GM08714 (cell line): ENCODE data around the gene ZNF442.
"Not testable (repeated sequence)": the region's sequence is repeated elsewhere in the genome, so short reads cannot be mapped to it uniquely, and the experiment has no call there.

ENCODE experiments used
- H3K4me3 ChIP-seq: fragments of 200-500 bp; sonication (Bioruptor generic); 2 replicates; pipeline ENCODE4 v1.5.1; 2014; ENCODE audit warnings: mild to moderate bottlenecking, low read length, inconsistent platforms
- ZNF274 ChIP-seq: IDR thresholded peaks from 2 replicates; pipeline ENCODE4 v1.6.1; 2012; ENCODE audit warnings: mild to moderate bottlenecking, low read depth, low read length

ZNF442 gene

DNA sequence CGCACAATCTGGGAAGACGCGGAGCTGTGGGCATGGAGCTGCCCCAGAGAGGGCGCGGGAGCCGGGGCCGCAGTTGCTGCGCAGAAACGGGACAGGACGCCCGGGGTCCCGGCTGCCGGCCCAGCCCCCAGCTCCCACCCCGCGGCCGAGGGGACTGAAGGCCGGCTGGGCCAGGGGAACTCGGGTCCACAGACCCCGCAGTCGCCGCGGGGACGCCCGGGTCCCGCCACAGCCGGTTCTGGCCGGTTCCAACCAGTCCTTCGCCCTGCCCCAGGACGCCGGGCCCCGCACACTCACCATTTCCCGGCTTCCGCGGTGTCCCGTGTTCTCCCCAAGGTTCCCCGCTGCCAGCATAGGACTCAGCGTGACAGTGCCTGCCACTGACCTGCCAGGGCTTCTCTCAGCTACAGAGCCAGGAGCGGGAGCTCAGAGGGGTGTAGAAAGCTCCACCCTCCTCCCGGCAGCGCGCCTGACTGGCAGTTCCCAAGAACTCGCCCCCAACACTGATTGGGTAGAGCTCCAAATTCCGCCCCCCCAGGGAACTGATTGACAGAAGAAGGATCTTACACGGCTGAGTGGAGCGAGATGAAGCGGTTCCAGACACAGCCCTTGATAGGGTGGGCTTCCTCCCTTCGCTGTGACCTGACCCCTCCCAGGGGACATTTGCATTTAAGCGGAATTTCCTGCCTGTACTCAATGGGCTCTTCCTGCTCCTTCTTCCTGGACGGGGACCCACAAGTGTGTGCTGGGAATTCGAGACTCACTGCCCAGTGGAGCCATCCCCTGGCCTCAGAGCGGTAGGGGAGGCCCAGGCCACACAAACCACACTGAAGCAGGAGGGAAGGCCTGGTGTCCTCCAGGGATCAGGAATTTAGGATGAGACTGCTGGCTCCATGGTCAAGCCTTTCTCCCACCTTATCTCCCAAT lies at the start of gene ZNF442:
ZNF442 (minus strand) TSS at position 448 of the 927 bp plus-strand sequence. CDS start 2,052 bp downstream, outside the sequence.
- no peak for TF ChIP-seq ZNF274
- H3K4me3 ChIP-seq, result peak within 1 kb of the TSS; percentile 65

DNA sequence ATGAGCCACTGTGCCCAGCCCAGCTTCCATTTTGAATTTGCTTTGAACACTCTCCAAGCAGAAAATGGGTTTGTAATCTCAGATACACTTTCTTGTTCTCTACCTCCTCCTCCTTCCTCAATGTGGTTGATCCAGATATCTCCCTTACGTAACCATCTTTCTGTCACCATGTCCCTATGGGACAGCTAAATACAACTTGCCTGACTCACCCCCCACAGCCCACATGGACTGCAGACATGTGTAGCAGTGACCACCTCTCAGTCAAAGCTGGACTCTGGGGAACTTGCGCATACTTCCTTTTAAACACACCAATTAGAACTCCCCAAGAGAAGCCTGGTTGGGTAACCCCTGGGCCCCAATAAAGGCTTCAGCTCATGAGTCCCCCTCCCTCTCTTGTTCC lies 46.4 kb upstream of the ZNF442 start:
- no peak for TF ChIP-seq ZNF274
- no peak overlapping the region for H3K4me3 ChIP-seq

DNA sequence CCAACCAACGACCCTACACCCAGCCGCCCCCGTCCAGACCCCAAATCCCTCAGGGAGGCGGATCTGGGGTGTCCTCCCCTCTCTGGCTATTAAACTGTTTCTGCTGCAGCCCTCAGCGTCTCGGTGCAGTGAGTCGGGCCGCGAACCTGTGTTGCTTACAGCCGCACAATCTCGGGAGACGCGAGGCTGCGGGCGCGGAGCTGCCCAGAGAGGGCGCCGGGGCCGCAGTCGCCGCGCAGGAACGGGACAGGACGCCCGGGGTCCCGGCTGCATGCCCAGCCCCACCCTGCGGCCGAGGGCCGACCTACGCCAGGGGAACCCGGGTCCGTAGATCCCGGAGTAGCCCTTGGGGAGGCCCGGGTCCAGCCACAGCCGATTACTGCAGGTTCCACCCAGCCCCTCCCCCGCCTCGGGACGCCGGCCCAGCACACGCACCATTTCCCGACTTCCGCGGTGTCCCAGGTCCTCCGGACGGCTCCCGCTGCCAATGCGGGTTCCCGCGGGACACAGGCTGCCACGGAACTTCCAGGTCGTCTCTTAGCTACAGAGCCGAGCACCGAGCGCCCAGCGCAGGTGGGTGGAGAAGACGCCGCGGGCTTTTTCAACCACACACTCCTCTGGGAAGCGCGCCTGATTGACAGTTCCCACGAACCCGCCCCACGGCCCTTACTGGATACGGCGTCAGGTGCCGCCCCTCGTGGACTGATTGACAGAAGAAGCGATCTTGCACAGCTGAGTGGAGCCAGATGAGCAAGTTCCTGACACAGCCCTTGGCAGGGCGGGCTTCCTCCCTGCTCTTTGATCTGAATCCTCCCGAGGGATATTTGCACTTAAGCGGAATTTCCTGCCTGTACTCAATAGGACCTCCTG lies 35.4 kb upstream of the ZNF442 start, which contains the start of gene ZNF799:
ZNF799 (minus strand) TSS at position 639 of the 870 bp plus-strand sequence; CDS start at position 438, 201 bp downstream.
- no peak for TF ChIP-seq ZNF274

DNA sequence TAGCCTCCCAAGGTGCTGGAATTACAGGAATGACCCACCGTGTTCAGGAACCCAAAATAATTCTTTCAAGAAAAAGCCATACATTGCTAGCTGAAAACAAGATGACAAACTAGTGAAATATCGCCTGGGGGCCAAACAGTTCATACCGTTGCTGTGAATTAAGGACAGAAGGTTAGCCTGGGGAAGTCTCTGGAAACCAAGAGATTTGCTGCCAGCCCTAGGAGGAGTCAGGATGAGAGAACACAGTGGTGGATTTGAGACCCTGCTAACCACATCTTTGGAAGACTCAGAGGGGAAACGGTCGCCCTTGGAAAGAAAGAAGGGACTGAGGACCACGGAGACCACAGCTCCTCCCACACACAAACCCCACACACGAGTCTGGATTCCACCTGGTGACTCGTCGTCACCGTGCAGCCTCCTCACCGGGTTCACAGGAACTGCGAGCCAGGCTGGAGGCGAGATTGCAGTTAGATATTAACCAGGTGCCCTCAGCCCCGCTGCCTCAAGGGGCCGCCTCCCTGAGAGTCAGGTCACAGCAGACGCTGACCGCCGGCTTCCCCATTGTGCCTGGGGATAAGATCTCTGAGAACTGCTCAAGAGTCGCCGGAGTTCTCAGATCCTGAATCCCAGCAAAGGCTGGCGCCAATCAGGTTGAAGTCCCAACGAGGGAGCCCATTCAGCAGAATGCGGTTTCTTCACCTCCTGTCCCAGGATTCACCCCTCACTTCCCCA lies 34.6 kb upstream of the ZNF442 start:
- H3K4me3 ChIP-seq, result peak overlapping the region; percentile 93

More for the DNA sequence above, 35.4 kb upstream of the ZNF442 start, which contains the start of gene ZNF799:
- peak within 1 kb of the TSS; percentile 93 for H3K4me3 ChIP-seq

DNA sequence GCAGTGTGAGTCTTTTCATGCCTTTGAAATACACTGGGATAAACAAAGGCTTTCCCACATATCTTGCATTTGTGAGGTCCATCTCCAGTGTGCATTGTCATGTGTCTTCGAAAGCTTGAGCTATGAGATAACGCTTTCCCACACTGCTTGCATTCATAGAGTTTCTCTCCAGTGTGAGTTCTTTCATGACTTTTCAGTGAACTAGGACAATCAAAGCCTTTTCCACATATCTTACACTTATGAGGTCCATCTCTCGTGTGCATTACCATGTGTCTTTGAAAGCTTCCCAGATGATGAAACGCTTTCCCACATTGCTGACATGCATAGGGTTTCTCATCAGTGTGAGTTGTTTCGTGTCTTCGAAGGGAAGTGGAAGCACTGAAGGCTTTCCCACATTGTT lies 25.7 kb upstream of the ZNF442 start:
- not testable (repeated sequence) for H3K4me3 ChIP-seq
- peak; percentile 18; the same call in 1 of the 2 replicates for TF ChIP-seq ZNF274

DNA sequence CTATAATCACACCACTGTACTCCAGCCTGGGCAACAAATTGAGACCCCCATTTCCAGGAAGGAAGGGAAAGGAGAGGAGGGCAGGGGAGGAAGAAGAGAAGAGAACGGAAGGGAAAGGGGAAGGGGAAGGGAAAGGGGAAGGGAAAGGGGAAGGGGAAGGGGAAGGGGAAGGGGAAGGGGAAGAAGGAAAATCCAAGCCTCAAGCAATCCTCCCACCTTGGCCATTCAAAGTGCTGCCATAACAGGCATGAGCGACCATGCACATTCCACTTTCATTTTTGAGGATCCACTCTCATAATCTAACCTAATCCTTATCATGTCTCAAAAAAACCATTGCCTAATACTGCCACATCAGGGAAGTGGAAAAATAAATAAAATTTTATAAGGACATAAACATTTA lies 20.9 kb upstream of the ZNF442 start:
- H3K4me3 ChIP-seq, result not testable (repeated sequence)

DNA sequence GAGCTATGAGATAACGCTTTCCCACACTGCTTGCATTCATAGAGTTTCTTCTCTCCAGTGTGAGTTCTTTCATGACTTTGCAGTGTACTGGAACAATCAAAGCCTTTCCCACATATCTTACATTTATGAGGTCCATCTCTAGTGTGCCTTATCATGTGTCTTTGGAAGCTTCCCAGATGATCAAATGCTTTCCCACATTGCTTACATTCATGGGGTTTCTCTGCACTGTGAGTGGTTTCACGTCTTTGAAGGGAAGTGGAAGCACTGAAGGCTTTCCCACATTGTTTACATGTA lies 14.9 kb upstream of the ZNF442 start:
- no peak overlapping the region for H3K4me3 ChIP-seq
- no peak for TF ChIP-seq ZNF274

DNA sequence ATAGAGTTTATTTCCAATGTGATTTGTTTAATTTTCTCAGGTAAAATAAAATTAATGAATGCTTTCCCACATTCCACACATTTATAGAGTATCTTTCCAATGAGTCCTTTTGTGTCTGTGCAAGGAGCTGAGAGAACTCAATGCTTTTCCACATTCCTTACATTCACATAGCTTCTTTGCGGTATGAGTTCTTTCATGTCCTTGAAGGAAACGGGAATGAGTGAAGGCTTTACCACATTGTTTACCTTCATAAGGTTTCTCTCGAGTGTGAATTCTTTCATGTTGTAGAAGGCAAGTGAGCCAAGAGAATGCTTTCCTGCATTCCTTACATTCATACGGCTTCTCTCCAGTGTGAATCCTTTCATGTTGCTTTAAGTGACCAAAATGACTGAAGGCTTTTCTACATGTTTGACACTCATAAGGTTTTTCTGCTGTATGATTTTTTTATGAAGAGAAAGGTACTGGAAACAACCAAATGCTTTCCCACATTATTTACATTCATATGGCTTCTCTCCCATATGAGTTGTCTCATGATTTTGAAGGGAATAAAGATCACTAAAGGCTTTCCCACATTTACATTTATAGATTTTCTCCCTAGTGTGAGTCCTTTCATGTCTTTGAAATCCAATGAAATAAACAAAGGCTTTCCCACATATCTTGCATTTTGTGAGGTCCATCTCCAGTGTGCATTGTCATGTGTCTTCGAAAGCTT lies 14.4 kb upstream of the ZNF442 start:
- no peak for TF ChIP-seq ZNF274
- no peak overlapping the region for H3K4me3 ChIP-seq

DNA sequence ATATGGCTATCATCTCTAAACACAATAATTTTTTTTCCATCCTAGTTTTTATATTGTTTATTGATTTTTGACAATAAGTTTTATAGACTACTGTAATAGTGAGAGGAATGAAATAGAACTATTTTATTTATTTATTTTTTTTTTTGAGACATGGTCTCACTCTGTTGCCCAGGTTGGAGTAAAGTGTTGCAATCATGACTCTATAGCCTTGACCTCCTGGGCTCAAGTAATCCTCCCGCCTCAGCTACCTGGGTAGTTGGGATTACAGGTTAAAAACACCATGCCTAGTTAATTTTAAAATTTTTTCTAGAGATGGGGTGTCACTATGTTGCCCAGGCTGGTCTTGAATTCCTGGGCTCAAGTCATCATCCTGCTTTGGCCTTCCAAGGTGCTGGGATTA lies 8.5 kb upstream of the ZNF442 start:
- no peak overlapping the region for H3K4me3 ChIP-seq
- TF ChIP-seq ZNF274, result no peak

DNA sequence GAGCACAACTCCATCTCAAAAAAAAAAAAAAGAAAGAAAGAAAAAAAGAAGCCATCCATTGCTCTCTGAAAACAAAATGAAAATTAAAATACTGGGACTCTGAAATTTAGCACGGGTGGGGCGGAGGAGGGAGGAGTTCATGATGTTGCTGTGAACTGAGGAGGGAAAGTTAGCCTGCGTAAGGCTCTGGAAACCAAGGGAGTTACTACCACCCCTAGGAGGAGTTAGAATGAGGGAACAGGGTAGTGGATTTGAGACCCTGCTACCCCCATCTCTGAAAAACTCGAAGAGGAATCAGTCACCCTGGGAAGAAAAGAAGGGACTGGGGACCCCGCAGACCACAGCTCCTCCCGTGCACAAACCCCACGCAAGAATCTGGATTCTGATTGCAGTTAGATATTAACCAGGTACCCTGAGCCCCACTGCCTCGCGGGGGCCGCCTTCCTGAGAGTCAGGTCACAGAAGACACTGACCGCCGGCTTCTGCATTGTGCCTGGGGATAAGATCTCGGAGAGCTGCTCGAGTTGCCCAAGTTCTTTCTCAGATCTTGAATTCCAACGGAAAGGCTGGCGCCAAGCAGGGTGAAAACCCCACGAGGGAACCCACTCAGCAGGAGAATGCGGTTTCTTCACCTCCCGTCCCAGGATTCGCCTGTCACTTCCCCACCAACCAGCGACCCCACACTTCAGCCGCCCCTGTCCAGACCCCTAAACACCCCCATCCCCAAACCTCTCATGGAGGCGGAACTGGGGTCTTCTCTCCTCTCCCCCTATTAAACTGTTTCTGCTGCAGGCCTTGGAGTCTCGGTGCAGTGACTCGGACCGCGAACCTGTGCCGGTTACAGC lies 870 bp downstream of the ZNF442 start:
- no peak for TF ChIP-seq ZNF274
- H3K4me3 ChIP-seq, result peak overlapping the region; percentile 65

DNA sequence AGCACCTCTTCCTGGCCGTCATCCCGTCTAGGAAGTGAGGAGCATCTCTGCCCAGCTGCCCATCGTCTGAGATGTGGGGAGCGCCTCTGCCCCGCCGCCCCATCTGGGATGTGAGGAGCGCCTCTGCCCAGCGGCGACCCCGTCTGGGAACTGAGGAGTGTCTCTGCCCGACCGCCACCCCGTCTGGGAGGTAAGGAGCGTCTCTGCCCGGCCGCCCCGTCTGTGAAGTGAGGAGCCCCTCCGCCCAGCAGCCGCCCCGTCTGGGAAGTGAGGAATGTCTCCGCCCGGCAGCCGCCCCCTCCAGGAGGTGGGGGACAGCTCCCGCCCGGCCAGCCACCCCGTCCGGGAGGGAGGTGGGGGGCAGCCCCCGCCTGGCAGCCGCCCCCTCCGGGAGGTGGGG lies 3.2 kb downstream of the ZNF442 start:
- H3K4me3 ChIP-seq, result not testable (repeated sequence)

DNA sequence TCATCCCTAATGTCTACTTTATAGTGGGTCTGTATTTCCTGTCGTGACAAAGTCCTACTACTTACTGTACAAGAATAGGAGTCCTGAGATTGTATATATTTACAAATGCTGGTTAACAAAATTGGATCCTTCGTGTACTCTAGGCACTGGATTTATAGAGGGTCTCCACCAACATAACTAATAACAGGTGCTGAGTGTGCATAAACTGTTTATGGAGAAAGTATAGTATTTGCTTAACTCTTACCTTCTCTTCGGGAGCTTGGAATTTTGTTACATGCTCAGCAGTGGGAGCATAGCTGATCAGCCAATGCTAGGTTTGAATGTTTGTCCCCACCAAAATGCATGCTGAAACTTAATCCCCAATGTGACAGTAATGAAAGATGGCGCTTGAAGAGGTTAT lies 12.1 kb downstream of the ZNF442 start:
- TF ChIP-seq ZNF274, result no peak
- no peak overlapping the region for H3K4me3 ChIP-seq

DNA sequence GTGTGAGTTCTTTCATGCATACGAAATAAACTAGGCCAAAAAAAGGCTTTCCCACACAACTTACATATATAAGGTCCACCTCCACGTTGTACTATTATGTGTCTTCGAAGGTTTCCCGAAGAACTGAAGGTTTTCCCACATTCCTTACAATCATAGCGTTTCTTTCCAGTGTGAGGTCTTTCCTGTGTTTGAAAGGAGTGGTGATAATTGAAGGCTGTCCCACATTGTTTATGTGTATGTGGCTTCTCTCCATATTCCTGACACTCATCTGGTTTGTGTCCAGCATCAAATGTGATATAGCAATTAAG lies 14.6 kb downstream of the ZNF442 start:
- no peak overlapping the region for H3K4me3 ChIP-seq
- TF ChIP-seq ZNF274, result no peak
